WI38 (cell line): ENCODE measurements around the gene EFCAB6.

Source experiments
- H3K4me3 ChIP-seq: 2 replicates; pipeline ENCODE4 v1.5.1; 2011; ENCODE audit warnings: low read depth, mild to moderate bottlenecking, control low read depth, low read length
- CTCF ChIP-seq: IDR thresholded peaks from 2 replicates; pipeline ENCODE4 v1.5.1; 2012; ENCODE audit warnings: low read depth, mild to moderate bottlenecking, control low read depth, low read length

EFCAB6 gene

DNA sequence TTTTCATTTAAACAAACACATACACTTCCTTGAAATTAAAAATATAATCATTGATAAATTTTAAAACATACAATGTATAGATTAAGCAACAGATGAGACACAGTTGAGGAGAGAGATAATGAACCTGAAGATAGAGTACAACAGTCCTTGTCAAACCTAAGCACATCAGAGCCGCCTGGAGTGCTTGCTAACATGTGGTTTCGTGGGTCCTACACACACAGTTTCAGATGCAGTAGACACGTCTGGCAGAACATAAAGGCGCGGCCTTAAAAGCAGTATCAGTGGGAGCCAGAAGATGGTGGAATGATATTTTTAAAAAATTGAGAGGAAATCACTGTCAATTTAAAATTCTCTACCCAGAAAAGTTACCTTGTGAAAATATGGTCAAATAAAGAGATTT, 265.9 kb downstream of the EFCAB6 start:
- TF ChIP-seq CTCF = no peak
- no peak overlapping the region for H3K4me3 ChIP-seq

- TF ChIP-seq CTCF = no peak
- H3K4me3 ChIP-seq = no peak overlapping the region
Observed at GRCh38 chr22:43544289-43544673, 267.8 kb downstream of the EFCAB6 start.

GRCh38 chr22:43543522-43544288, 268.4 kb downstream of the EFCAB6 start:
- H3K4me3 ChIP-seq = no peak overlapping the region
- TF ChIP-seq CTCF = no peak

- no peak for TF ChIP-seq CTCF
Observed at GRCh38 chr22:43542681-43543521, 269.2 kb downstream of the EFCAB6 start.

DNA sequence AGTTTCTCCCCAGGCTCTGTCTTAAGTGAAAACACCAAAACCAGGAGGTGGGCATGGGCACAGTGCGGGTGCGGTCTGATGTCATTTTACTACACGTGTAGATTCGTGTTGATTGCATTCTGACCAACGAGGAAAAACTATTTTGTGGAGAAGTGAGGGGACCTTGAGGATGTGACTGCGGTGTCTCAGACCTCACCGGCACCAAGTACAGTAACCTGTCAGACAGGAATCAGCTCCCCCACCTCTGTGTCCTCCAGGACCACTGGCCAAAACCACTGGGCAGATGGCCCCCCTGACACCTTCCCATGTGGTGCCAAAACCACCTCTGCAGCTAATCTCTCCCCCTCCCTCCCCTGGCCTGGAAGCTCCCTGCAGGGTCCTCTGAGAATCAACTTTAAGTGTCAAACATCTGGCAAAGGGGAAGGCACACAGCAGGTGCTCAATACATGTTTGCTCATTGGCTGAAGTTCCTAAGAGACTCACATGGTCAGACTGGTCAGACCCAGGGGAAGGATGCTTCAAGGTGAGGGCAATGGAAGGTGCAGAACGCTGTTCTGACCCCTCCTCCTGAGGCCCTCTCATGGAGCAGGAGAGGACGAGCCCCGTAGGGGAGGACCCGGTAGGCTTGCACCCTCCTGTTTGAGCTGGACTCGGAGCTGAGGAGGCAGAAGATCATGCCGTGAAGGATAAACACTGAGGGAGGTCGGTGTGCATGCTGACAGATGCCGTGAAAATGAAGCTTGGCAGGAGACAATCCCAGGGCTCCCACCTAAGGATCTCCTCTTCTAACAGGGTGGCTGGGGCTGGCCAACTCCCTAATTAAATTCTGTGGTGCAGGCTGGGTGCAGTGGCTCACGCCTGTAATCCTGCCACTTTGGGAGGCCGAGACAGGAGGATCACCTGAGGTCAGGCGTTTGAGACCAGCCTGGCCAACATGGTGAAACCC, 270.4 kb downstream of the EFCAB6 start:
- H3K4me3 ChIP-seq = no peak overlapping the region
- no peak for TF ChIP-seq CTCF

More at GRCh38 chr22:43542681-43543521, 269.2 kb downstream of the EFCAB6 start:
- H3K4me3 ChIP-seq = no peak overlapping the region

DNA sequence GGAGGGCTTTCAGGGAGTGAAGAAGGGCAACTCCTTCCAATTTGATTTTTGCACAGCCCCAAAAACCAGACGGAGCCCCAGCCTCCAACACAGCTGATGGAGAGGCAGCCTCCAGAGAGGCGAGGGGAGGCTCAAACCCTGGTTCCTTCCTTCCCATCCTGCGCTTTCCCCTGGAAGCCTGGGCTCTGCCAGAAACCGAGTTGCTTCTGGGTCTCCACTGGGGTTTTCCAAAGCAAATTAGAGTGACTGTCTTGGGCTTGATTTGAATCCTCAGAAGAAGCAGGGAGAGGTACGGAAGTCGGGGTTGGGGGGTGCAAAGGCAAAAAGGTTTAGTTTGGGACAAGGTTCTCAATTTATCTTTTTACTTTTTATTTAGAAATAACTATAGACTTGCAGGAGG, 271.1 kb downstream of the EFCAB6 start:
- no peak overlapping the region for H3K4me3 ChIP-seq
- TF ChIP-seq CTCF = no peak
